Measurements from ENCODE around the gene PKD2. TPM values are rescaled to one million over a fixed set of nuclear protein-coding genes. Genes with fewer than 3 reads are reported as not detected.
A peak's percentile ranks its signal among the peaks of the same experiment; 100 is the strongest.

PKD2 gene
- total RNA-seq, 6 experiments from 2014 or later = 67.8 to 103 (median 70.4) TPM

DNA sequence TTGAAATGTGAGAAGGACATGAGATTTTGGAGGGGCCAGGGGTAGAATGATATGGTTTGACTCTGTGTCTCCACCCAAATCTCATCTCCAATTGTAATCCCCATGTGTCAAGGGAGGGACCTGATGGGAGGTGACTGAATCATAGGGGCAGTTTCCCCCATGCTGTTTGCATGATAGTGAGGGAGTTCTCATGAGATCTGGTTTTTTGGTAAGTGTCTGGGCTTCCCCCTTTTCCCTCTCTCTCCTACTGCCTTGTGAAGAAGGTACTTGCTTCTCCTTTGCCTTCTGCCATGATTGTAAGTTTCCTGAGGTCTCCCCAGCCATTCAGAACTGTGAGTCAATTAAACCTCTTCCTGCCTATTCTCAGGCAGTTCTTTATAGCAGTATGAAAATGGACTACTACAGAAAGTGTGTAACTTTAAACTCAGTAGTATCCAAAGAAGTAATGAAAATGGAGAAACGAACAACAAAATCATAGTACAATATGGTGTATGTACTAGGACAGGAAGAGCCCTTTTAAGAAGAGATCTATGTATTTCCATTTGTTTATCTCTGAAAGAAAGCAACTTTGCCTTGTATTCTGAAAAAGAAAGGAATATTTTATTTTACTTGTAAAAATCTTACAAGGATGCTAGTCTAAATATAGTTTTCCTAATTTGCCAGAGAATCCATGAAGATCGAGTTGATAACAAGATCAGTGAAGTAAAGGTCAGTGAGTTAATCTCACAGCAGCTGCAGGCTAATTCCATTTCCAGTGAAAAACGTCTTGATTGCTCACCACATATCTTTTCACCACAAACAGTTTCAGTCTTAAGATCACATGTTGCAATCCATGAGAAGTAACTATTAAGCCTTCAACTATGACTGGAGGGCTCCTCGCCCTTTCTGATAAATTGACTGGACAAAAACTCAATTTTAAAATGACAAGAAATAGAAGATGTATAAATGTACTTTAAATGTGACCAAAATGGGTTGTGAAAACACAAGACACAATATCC lies 20.5 kb downstream of the PKD2 start:
- Mint-ChIP-seq H3K27me3 (ENCODE audit: insufficient read depth) (no peaks in the 10 kb centered on the region; the same call in 1 of the 2 replicates), H3K36me3 (ENCODE audit: low read depth) (peaks cover 70% of the 10 kb centered on the region), H3K27ac (peak overlapping the region; percentile 96), H3K4me1 (ENCODE audit: low read depth) (peaks cover 57% of the 10 kb centered on the region), H3K4me3 (peak overlapping the region; percentile 79), H3K9me3 (peaks cover 31% of the 10 kb centered on the region)
- TF ChIP-seq, protein P1, sequence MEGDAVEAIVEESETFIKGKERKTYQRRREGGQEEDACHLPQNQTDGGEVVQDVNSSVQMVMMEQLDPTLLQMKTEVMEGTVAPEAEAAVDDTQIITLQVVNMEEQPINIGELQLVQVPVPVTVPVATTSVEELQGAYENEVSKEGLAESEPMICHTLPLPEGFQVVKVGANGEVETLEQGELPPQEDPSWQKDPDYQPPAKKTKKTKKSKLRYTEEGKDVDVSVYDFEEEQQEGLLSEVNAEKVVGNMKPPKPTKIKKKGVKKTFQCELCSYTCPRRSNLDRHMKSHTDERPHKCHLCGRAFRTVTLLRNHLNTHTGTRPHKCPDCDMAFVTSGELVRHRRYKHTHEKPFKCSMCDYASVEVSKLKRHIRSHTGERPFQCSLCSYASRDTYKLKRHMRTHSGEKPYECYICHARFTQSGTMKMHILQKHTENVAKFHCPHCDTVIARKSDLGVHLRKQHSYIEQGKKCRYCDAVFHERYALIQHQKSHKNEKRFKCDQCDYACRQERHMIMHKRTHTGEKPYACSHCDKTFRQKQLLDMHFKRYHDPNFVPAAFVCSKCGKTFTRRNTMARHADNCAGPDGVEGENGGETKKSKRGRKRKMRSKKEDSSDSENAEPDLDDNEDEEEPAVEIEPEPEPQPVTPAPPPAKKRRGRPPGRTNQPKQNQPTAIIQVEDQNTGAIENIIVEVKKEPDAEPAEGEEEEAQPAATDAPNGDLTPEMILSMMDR (IDR thresholded peaks at IDR 0.05) = no peak
- DNase-seq = peak; percentile 95

DNA sequence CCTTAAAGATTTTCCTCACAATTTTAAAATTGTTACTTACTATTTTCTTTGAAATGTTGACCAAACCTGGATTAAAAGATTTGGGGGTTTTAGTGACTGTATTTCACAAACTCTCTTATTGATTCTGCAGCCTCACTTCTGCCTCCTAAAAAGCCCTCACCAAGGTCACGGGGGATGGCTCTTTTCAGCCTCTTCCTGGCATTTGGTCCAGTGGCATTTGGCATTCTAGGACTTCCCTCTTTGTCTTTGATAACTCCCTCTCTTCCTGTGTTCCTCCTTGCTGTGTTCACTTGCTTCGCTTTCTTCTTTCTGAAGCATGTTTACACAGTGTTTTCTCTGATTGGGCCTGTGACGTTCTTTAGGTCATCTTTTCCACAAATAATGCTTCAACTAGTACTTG lies 21.5 kb downstream of the PKD2 start:
- H3K36me3 Mint-ChIP-seq (ENCODE audit: low read depth) = peaks cover 60% of the 10 kb centered on the region
- no peak for DNase-seq
- peaks cover 31% of the 10 kb centered on the region for H3K9me3 Mint-ChIP-seq
- H3K4me1 Mint-ChIP-seq (ENCODE audit: low read depth) = peaks cover 51% of the 10 kb centered on the region
- peak overlapping the region; percentile 96 for H3K27ac Mint-ChIP-seq
- TF ChIP-seq, protein P1 (IDR thresholded peaks at IDR 0.05) = no peak
- peak overlapping the region; percentile 79 for H3K4me3 Mint-ChIP-seq
- H3K27me3 Mint-ChIP-seq (ENCODE audit: insufficient read depth) = no peaks in the 10 kb centered on the region; the same call in 1 of the 2 replicates

DNA sequence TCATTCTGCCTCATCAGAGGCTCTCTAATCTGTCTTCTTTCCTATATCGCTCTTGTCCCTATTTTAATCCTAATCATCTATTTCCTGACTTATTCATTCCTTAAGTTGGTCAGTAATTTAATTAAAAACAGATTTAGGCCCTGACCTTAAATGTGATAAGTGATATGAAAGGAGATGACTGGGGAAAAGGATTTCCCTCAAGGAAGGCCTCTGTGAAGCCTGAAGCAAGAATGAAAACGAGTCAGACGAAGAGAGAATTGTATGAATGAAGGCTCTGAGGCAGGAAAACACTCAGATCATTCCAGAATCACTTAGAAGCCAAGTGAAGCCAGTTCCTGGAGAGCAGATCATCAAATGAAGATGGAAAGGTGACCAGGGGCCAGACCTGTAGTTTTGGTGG lies 22.1 kb downstream of the PKD2 start:
- H3K27ac Mint-ChIP-seq = peak overlapping the region; percentile 96
- H3K36me3 Mint-ChIP-seq (ENCODE audit: low read depth) = peaks cover 54% of the 10 kb centered on the region
- H3K4me1 Mint-ChIP-seq (ENCODE audit: low read depth) = peaks cover 51% of the 10 kb centered on the region

DNA sequence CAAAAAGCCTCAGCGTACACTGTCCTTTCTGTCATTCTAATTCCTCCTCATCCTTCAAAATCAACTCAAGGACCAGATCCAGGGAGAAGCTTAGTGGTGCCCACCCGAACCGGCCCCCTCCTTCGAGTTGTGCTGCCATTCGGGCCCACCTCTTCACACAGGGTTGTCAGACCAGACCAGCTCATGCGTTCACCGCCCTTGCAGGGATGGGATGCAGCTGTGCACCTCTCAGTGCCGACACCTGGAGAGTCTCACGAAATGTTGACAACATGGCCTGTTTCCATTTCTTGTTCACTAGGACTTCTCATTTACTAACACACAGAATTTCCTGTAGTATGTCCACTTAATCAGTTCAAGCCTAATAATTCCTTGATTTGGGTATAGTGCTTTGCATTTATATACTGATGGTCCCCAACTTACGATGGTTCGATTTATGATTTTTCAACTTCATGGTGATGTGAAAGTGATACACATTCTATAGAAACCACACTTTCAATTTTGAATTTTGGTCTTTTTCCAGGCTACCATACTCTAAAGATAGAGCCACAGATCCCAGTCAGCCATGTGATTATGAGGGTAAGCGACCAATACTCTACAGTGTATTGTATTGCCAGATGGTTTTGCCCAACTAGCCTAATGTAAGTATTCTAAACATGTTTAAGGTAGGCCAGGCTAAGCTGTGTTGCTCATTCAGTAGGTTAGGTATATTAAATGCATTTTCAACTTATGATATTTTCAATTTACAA lies 23.3 kb downstream of the PKD2 start:
- Mint-ChIP-seq H3K4me3 (no peak overlapping the region), H3K27ac (peak overlapping the region; percentile 96), H3K27me3 (ENCODE audit: insufficient read depth) (no peaks in the 10 kb centered on the region; the same call in 1 of the 2 replicates), H3K9me3 (peaks cover 18% of the 10 kb centered on the region), H3K4me1 (ENCODE audit: low read depth) (peaks cover 49% of the 10 kb centered on the region), H3K36me3 (ENCODE audit: low read depth) (peaks cover 52% of the 10 kb centered on the region)
- TF ChIP-seq, protein P1 (IDR thresholded peaks at IDR 0.05) = no peak
- DNase-seq = no peak

More for the DNA sequence above, 22.1 kb downstream of the PKD2 start:
- peaks cover 30% of the 10 kb centered on the region for H3K9me3 Mint-ChIP-seq
- DNase-seq = peak; percentile 16
- peak overlapping the region; percentile 79 for H3K4me3 Mint-ChIP-seq
- TF ChIP-seq, protein P1 (IDR thresholded peaks at IDR 0.05) = no peak
- H3K27me3 Mint-ChIP-seq (ENCODE audit: insufficient read depth) = no peaks in the 10 kb centered on the region; the same call in 1 of the 2 replicates

DNA sequence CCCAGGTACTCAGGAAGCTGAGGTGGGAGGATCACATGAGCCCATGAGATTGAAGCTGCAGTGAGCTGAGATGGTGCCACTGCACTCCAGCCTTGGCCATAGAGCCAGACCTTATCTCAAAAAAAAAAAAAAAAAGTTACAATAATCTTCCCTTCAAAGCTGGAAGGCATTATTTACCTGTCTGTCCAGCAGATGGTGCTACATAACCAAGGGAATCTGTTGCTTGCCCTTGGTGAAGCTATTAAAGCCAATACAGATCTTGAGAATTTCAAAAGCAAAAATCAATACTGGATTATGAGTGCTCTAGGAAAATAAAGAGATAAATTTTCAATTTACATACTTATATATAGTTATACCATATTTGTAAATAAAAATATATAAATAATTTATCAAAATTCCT lies 25.9 kb downstream of the PKD2 start:
- TF ChIP-seq, protein P1 (IDR thresholded peaks at IDR 0.05) = peak; percentile 85
- Mint-ChIP-seq H3K27me3 (ENCODE audit: insufficient read depth) (no peaks in the 10 kb centered on the region), H3K4me1 (ENCODE audit: low read depth) (peaks cover 38% of the 10 kb centered on the region), H3K36me3 (ENCODE audit: low read depth) (peaks cover 53% of the 10 kb centered on the region), H3K27ac (no peak overlapping the region), H3K9me3 (peaks cover 4% of the 10 kb centered on the region; the same call in 1 of the 2 replicates), H3K4me3 (no peak overlapping the region)
- peak; percentile 56 for DNase-seq

Measured in HFFc6 (cell line).